OCI-LY7 (cell line): ENCODE results near the gene CEP83. TPM values are rescaled to one million over a fixed set of nuclear protein-coding genes. Genes with fewer than 3 reads are reported as not detected.
"Not testable (repeated sequence)": the region's sequence is repeated elsewhere in the genome, so short reads cannot be mapped to it uniquely, and the experiment has no call there.

ENCODE experiments used
- BruUV-seq: library from RNA; stranded (reverse); fragments of 400-500 nt; replicated peaks from 2 replicates; lab custom pipeline; 2021; lab: Mats Ljungman, UMichigan
- CTCF ChIA-PET: fragments of 300-600 bp; sonication (Branson Sonifier 250); formaldehyde crosslinking; loops from one replicate; lab custom pipeline; 2022; ENCODE audit warnings: antibody characterized with exemption; ENCODE audit not compliant: unreplicated experiment; lab: Charles Lee
- POLR2A ChIA-PET: fragments of 300-600 bp; sonication (Branson Sonifier 250); formaldehyde crosslinking; loops from one replicate; lab custom pipeline; 2022; ENCODE audit warnings: antibody characterized with exemption; lab: Charles Lee
- DNase-seq: peaks from one replicate; pipeline ENCODE4 v3.0.0-alpha.2; 2015; ENCODE audit warnings: low spot score
- H2AFZ ChIP-seq: fragments of 200-600 bp; sonication (generic), shearing (Covaris generic); 2 replicates; pipeline ENCODE4 v1.6.1; 2014; ENCODE audit warnings: mild to moderate bottlenecking, antibody characterized with exemption, low read length, moderate library complexity
- H3K27ac ChIP-seq: fragments of 200-600 bp; sonication (generic); 2 replicates; pipeline ENCODE4 v1.5.1; 2014; ENCODE audit warnings: mixed run types, low read depth, mild to moderate bottlenecking, moderate library complexity, low read length, inconsistent platforms; ENCODE audit not compliant: poor library complexity, severe bottlenecking
- H3K36me3 ChIP-seq: fragments of 200-600 bp; sonication (generic); 2 replicates; pipeline ENCODE4 v1.6.1; 2014; ENCODE audit warnings: mild to moderate bottlenecking, antibody characterized with exemption, low read length, moderate library complexity, mixed read lengths; ENCODE audit not compliant: insufficient read depth
- H3K4me1 ChIP-seq: fragments of 200-600 bp; sonication (generic); 2 replicates; pipeline ENCODE4 v1.5.1; 2014; ENCODE audit warnings: mild to moderate bottlenecking, low read length; ENCODE audit not compliant: insufficient read depth, poor library complexity, severe bottlenecking
- H3K4me2 ChIP-seq: fragments of 200-600 bp; sonication (generic); 2 replicates; pipeline ENCODE4 v1.6.1; 2014; ENCODE audit warnings: mild to moderate bottlenecking, low read length
- H3K4me3 ChIP-seq: fragments of 200-600 bp; sonication (generic); 2 replicates; pipeline ENCODE4 v1.5.1; 2014; ENCODE audit warnings: mild to moderate bottlenecking, low read depth, low read length; ENCODE audit not compliant: poor library complexity, severe bottlenecking
- H3K79me2 ChIP-seq: fragments of 200-600 bp; sonication (generic); 2 replicates; pipeline ENCODE4 v1.6.1; 2016; ENCODE audit warnings: low read depth, mild to moderate bottlenecking, low read length, moderate library complexity, mixed read lengths; ENCODE audit not compliant: insufficient read depth
- H3K9me2 ChIP-seq: fragments of 200-600 bp; sonication (generic); 2 replicates; pipeline ENCODE4 v1.6.1; 2016; ENCODE audit warnings: mild to moderate bottlenecking, low read length, mixed read lengths; ENCODE audit not compliant: insufficient read depth
- H3K9me3 ChIP-seq: fragments of 200-600 bp; sonication (generic); 2 replicates; pipeline ENCODE4 v1.6.1; 2014; ENCODE audit warnings: mild to moderate bottlenecking, mixed run types, low read length, mixed read lengths
- H4K20me1 ChIP-seq: fragments of 200-600 bp; sonication (generic); 2 replicates; pipeline ENCODE4 v1.6.1; 2014; ENCODE audit warnings: mild to moderate bottlenecking, antibody characterized with exemption, low read length, moderate library complexity, mixed read lengths; ENCODE audit not compliant: insufficient read depth
- CTCF ChIP-seq: fragments of 200-600 bp; sonication (generic); conservative IDR thresholded peaks from 2 replicates; pipeline ENCODE4 v1.5.1; 2014; ENCODE audit warnings: mild to moderate bottlenecking, antibody characterized with exemption, low read length, moderate library complexity, mixed read lengths
- EZH2phosphoT487 ChIP-seq: fragments of 200-600 bp; sonication (generic); IDR thresholded peaks from 2 replicates; pipeline ENCODE4 v1.6.1; 2018; ENCODE audit warnings: low read depth, borderline replicate concordance, mild to moderate bottlenecking, mixed run types, antibody characterized with exemption, low read length, moderate library complexity, mixed read lengths
- intact Hi-C: fragments of 100-400 bp; cut with micrococcal nuclease; formaldehyde crosslinking; loops from one replicate; pipeline ENCODE4 v1.10.0; 2022; ENCODE audit not compliant: unreplicated experiment
- total RNA-seq, 2 experiments: library from RNA; depleted of rRNA in 1 of 2; stranded (reverse); fragments of >200 nt in 1 of 2; shearing (Covaris generic) in 1 of 2; gene quantifications; 2 replicates each; pipeline ENCODE4 v1.2.3, GENCODE V29; 2014 to 2022

CEP83 gene
- total RNA-seq, 2 experiments from 2014 or later, result 29.7 to 35.2 TPM

DNA sequence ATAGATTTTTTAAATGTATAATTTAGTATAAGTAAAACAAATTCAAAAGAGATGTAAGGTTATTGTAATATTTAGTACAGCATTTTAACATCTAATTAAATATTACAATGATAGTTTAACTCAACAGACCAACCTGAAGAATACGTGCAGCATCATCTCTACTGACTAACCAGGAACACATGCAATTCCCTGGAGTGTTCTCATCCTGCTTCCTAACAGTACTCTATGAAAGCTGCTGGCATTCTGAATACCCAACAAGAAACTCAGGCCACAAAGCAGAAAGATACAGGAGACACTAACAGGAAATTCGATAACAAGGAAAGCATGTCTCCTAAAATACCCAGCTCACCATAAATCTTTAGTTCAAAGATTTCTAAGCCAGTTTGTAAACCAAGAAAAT lies 58.3 kb downstream of the CEP83 start:
- TF ChIP-seq EZH2phosphoT487 (no peak), CTCF (no peak)
- no peak overlapping the region for H2AFZ ChIP-seq
- peaks cover 16% of the 10 kb centered on the region for H3K4me1 ChIP-seq
- peaks cover 50% of the 10 kb centered on the region for H3K36me3 ChIP-seq
- POLR2A ChIA-PET, result interaction anchor here (0.7 kb wide), 1 partner anchor 235 kb away, joined by 3 read pairs; no protein-coding TSS in a partner anchor
- no peaks in the 10 kb centered on the region for H3K9me2 ChIP-seq
- peaks cover 16% of the 10 kb centered on the region; the same call in 1 of the 2 replicates for H3K9me3 ChIP-seq
- H3K79me2 ChIP-seq, result no peaks in the 10 kb centered on the region
- intact Hi-C loops, result no loop called here
- no peak overlapping the region for H3K4me2 ChIP-seq
- no peak overlapping the region for H3K4me3 ChIP-seq
- H3K27ac ChIP-seq, result no peak overlapping the region
- CTCF ChIA-PET, result no interaction called here
- H4K20me1 ChIP-seq, result no peaks in the 10 kb centered on the region
- no TSS peak for BruUV-seq
- no peak for DNase-seq

DNA sequence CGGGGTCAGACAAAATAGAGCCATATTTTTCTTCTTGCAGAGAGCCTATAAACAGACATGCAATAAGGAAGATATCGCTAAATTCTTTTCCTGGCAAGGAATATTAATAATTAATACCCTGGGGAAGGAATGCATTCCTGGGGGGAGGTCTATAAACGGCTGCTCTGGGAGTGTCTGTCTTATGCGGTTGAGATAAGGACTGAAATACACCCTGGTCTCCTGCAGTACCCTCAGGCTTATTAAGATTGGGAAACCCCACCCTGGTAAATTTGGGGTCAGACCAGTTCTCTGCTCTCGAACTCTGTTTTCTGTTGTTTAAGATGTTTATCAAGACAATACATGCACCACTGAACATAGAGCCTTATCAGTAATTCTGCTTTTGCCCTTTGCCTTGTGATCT lies 61.0 kb downstream of the CEP83 start:
- CTCF ChIA-PET, H3K27ac ChIP-seq, intact Hi-C loops: not testable (repeated sequence)

GRCh38 chr12:94397401-94397800 lies 62.3 kb downstream of the CEP83 start:
- CTCF ChIA-PET, result no interaction called here
- no peak overlapping the region for H3K4me2 ChIP-seq
- H3K4me1 ChIP-seq, result no peaks in the 10 kb centered on the region
- no peak overlapping the region for H3K27ac ChIP-seq
- H4K20me1 ChIP-seq, result no peaks in the 10 kb centered on the region
- H3K79me2 ChIP-seq, result no peaks in the 10 kb centered on the region
- intact Hi-C loops, result no loop called here
- TF ChIP-seq CTCF (no peak), EZH2phosphoT487 (no peak)
- DNase-seq, result no peak
- POLR2A ChIA-PET, result interaction anchor here (0.5 kb wide), 1 partner anchor 125 kb away, joined by 3 read pairs; no protein-coding TSS in a partner anchor
- peaks cover 44% of the 10 kb centered on the region for H3K36me3 ChIP-seq
- no TSS peak for BruUV-seq
- no peaks in the 10 kb centered on the region for H3K9me2 ChIP-seq
- H2AFZ ChIP-seq, result no peak overlapping the region
- no peak overlapping the region for H3K4me3 ChIP-seq
- peaks cover 12% of the 10 kb centered on the region; the same call in 1 of the 2 replicates for H3K9me3 ChIP-seq

More for the DNA sequence above, 61.0 kb downstream of the CEP83 start:
- H3K4me1 ChIP-seq, H3K4me3 ChIP-seq, DNase-seq, H2AFZ ChIP-seq, BruUV-seq, H4K20me1 ChIP-seq, H3K79me2 ChIP-seq, H3K4me2 ChIP-seq, POLR2A ChIA-PET, H3K9me2 ChIP-seq: not testable (repeated sequence)
- peaks cover 16% of the 10 kb centered on the region; the same call in 1 of the 2 replicates for H3K9me3 ChIP-seq
- H3K36me3 ChIP-seq, result peaks cover 52% of the 10 kb centered on the region

GRCh38 chr12:94396014-94396413 lies 63.7 kb downstream of the CEP83 start:
- H2AFZ ChIP-seq, intact Hi-C loops, H3K27ac ChIP-seq, BruUV-seq, H3K9me2 ChIP-seq, H3K4me1 ChIP-seq, H3K79me2 ChIP-seq, H3K4me2 ChIP-seq, POLR2A ChIA-PET, CTCF ChIA-PET, DNase-seq, H3K4me3 ChIP-seq, H4K20me1 ChIP-seq: not testable (repeated sequence)
- Histone ChIP-seq H3K9me3 (peaks cover 12% of the 10 kb centered on the region; the same call in 1 of the 2 replicates), H3K36me3 (peaks cover 33% of the 10 kb centered on the region)
